ENCODE measurements around the gene TAS1R3.

DNA sequence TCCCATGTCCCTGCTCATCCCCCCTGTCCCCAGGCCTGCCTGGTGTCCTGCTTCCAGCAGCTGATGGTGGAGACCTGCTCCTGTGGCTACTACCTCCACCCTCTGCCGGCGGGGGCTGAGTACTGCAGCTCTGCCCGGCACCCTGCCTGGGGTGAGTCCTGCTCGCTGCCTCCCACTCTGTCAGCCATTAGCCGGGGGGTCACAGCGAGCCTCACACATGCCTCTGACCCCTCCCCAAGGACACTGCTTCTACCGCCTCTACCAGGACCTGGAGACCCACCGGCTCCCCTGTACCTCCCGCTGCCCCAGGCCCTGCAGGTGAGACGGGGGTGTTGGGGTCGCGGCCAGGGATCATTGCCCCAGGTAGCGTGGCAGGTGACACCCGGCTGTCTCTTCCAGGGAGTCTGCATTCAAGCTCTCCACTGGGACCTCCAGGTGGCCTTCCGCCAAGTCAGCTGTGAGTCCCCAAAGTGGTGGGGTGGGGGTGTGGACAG lies 40.8 kb upstream of the TAS1R3 start:
- TF ChIP-seq, protein P1, sequence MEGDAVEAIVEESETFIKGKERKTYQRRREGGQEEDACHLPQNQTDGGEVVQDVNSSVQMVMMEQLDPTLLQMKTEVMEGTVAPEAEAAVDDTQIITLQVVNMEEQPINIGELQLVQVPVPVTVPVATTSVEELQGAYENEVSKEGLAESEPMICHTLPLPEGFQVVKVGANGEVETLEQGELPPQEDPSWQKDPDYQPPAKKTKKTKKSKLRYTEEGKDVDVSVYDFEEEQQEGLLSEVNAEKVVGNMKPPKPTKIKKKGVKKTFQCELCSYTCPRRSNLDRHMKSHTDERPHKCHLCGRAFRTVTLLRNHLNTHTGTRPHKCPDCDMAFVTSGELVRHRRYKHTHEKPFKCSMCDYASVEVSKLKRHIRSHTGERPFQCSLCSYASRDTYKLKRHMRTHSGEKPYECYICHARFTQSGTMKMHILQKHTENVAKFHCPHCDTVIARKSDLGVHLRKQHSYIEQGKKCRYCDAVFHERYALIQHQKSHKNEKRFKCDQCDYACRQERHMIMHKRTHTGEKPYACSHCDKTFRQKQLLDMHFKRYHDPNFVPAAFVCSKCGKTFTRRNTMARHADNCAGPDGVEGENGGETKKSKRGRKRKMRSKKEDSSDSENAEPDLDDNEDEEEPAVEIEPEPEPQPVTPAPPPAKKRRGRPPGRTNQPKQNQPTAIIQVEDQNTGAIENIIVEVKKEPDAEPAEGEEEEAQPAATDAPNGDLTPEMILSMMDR (IDR thresholded peaks at IDR 0.05), result no peak
- no peak for TF ChIP-seq POLR2A (IDR thresholded peaks at IDR 0.05)

All from lower leg skin (tissue), 3 donors.